H9 (cell line): ENCODE measurements around the gene SLC6A7. TPM values are rescaled to one million over a fixed set of nuclear protein-coding genes. Genes with fewer than 3 reads are reported as not detected.
A peak's percentile ranks its signal among the peaks of the same experiment; 100 is the strongest.

Experiments
- DNase-seq: peaks from one replicate; pipeline ENCODE4 v3.0.0-alpha.2; 2017
- H2AFZ ChIP-seq: one replicate; pipeline ENCODE4 v1.6.1; 2013; ENCODE audit warnings: mild to moderate bottlenecking, low read length, control low read depth, moderate library complexity
- H2AK5ac ChIP-seq: 2 replicates; pipeline ENCODE4 v1.6.1; 2013; ENCODE audit warnings: low read length, control low read depth, mixed read lengths; ENCODE audit not compliant: insufficient read length
- H2BK120ac ChIP-seq: one replicate; pipeline ENCODE4 v1.6.1; 2013; ENCODE audit warnings: low read depth, mild to moderate bottlenecking, low read length, control low read depth, inconsistent platforms; ENCODE audit not compliant: poor library complexity, severe bottlenecking
- H2BK12ac ChIP-seq: 2 replicates; pipeline ENCODE4 v1.6.1; 2013; ENCODE audit warnings: low read length, control low read depth, mixed read lengths, low read depth; ENCODE audit not compliant: insufficient read length
- H2BK15ac ChIP-seq: 2 replicates; pipeline ENCODE4 v1.6.1; 2013; ENCODE audit warnings: low read depth, low read length, control low read depth
- H2BK20ac ChIP-seq: one replicate; pipeline ENCODE4 v1.6.1; 2013; ENCODE audit warnings: low read depth, mild to moderate bottlenecking, low read length, control low read depth, inconsistent platforms; ENCODE audit not compliant: poor library complexity, severe bottlenecking
- H2BK5ac ChIP-seq: 2 replicates; pipeline ENCODE4 v1.6.1; 2013; ENCODE audit warnings: low read length, control low read depth, mixed read lengths; ENCODE audit not compliant: insufficient read length
- H3K14ac ChIP-seq: 2 replicates; pipeline ENCODE4 v1.6.1; 2013; ENCODE audit warnings: low read length, control low read depth; ENCODE audit not compliant: insufficient read depth
- H3K18ac ChIP-seq: 2 replicates; pipeline ENCODE4 v1.6.1; 2013; ENCODE audit warnings: low read depth, mild to moderate bottlenecking, mixed read lengths, low read length, control low read depth; ENCODE audit not compliant: insufficient read length
- H3K23ac ChIP-seq: 2 replicates; pipeline ENCODE4 v1.6.1; 2013; ENCODE audit warnings: low read length, control low read depth, mixed read lengths, low read depth; ENCODE audit not compliant: insufficient read length
- H3K23me2 ChIP-seq: 2 replicates; pipeline ENCODE4 v1.6.1; 2013; ENCODE audit warnings: low read depth, mild to moderate bottlenecking, mixed read lengths, low read length, control low read depth; ENCODE audit not compliant: insufficient read length, poor library complexity, severe bottlenecking
- H3K27ac ChIP-seq: 2 replicates; pipeline ENCODE4 v1.5.1; 2013; ENCODE audit warnings: low read length, control low read depth, mixed read lengths, low read depth; ENCODE audit not compliant: insufficient read length
- H3K27me3 ChIP-seq: 2 replicates; pipeline ENCODE4 v1.6.1; 2013; ENCODE audit warnings: low read length, control low read depth, inconsistent platforms; ENCODE audit not compliant: insufficient read depth
- H3K4ac ChIP-seq: 2 replicates; pipeline ENCODE4 v1.6.1; 2013; ENCODE audit warnings: low read depth, mild to moderate bottlenecking, control low read depth, inconsistent platforms, low read length, moderate library complexity
- H3K4me1 ChIP-seq: 2 replicates; pipeline ENCODE4 v1.6.1; 2013; ENCODE audit warnings: low read length, control low read depth, inconsistent platforms; ENCODE audit not compliant: insufficient read depth
- H3K4me2 ChIP-seq: 2 replicates; pipeline ENCODE4 v1.6.1; 2013; ENCODE audit warnings: low read length, control low read depth, mixed read lengths; ENCODE audit not compliant: insufficient read length, insufficient read depth
- H3K56ac ChIP-seq: 2 replicates; pipeline ENCODE4 v1.6.1; 2013; ENCODE audit warnings: low read depth, mild to moderate bottlenecking, mixed read lengths, low read length, control low read depth; ENCODE audit not compliant: insufficient read length
- H3K79me1 ChIP-seq: 2 replicates; pipeline ENCODE4 v1.6.1; 2013; ENCODE audit warnings: low read depth, mild to moderate bottlenecking, moderate library complexity, low read length, control low read depth, inconsistent platforms; ENCODE audit not compliant: insufficient read depth, poor library complexity, severe bottlenecking
- H3K79me2 ChIP-seq: 2 replicates; pipeline ENCODE4 v1.6.1; 2013; ENCODE audit warnings: low read length, control low read depth, inconsistent platforms; ENCODE audit not compliant: insufficient read depth
- H3K9ac ChIP-seq: 2 replicates; pipeline ENCODE4 v1.6.1; 2013; ENCODE audit warnings: low read length, control low read depth, mixed read lengths; ENCODE audit not compliant: insufficient read length; ENCODE audit errors: extremely low read depth
- H3K9me3 ChIP-seq: one replicate; pipeline ENCODE4 v1.6.1; 2013; ENCODE audit warnings: low read depth, low read length, inconsistent platforms; ENCODE audit not compliant: control insufficient read depth
- H3T11ph ChIP-seq: one replicate; pipeline ENCODE4 v1.6.1; 2013; ENCODE audit warnings: mild to moderate bottlenecking, low read length, control low read depth, inconsistent platforms
- H4K20me1 ChIP-seq: one replicate; pipeline ENCODE4 v1.6.1; 2013; ENCODE audit not compliant: control insufficient read depth, insufficient read length, insufficient read depth
- H4K5ac ChIP-seq: 2 replicates; pipeline ENCODE4 v1.6.1; 2013; ENCODE audit warnings: low read depth, mild to moderate bottlenecking, mixed read lengths, low read length, control low read depth; ENCODE audit not compliant: insufficient read length
- H4K8ac ChIP-seq: replicated peaks from 2 replicates; pipeline ENCODE4 v1.6.1; 2013; ENCODE audit warnings: low read length, control low read depth, mixed read lengths, low read depth; ENCODE audit not compliant: insufficient read length
- H4K91ac ChIP-seq: 2 replicates; pipeline ENCODE4 v1.6.1; 2013; ENCODE audit warnings: low read depth, mild to moderate bottlenecking, moderate library complexity, mixed read lengths, low read length, control low read depth; ENCODE audit not compliant: insufficient read length
- H3K27ac Mint-ChIP-seq, 3 experiments: 2 replicates in 2 of 3; 3 replicates in 1 of 3; pipeline ENCODE4 v1.8.0; 2020 to 2021; ENCODE audit warnings: mixed read lengths in 3 of 3, mild to moderate bottlenecking in 1 of 3, moderate library complexity in 1 of 3
- H3K27me3 Mint-ChIP-seq: 2 replicates; pipeline ENCODE4 v1.8.0; 2021; ENCODE audit warnings: low read depth, mild to moderate bottlenecking, moderate library complexity, mixed read lengths
- H3K36me3 Mint-ChIP-seq, 3 experiments: 2 replicates in 2 of 3; 3 replicates in 1 of 3; pipeline ENCODE4 v1.8.0; 2020 to 2021; ENCODE audit warnings: low read depth in 3 of 3, mixed read lengths in 3 of 3; ENCODE audit not compliant: insufficient read depth in 1 of 3
- H3K4me1 Mint-ChIP-seq, 2 experiments: 2 replicates each; pipeline ENCODE4 v1.8.0; 2020; ENCODE audit warnings: mixed read lengths in 2 of 2
- H3K4me3 Mint-ChIP-seq, 2 experiments: 2 replicates in 1 of 2; 3 replicates in 1 of 2; pipeline ENCODE4 v1.8.0; 2020 to 2021; ENCODE audit warnings: mild to moderate bottlenecking in 2 of 2, mixed read lengths in 2 of 2, moderate library complexity in 1 of 2
- H3K9me3 Mint-ChIP-seq, 2 experiments: 2 replicates in 1 of 2; 3 replicates in 1 of 2; pipeline ENCODE4 v1.8.0; 2020; ENCODE audit warnings: mild to moderate bottlenecking in 2 of 2, mixed read lengths in 2 of 2, moderate library complexity in 1 of 2
- CTCF ChIP-seq: fragments of 200-600 bp; sonication (generic); conservative IDR thresholded peaks from 3 replicates; pipeline ENCODE4 v1.8.0; 2021; ENCODE audit warnings: antibody characterized with exemption, mild to moderate bottlenecking
- WGBS: extraction: QIAGEN DNeasy Blood & Tissue Kit; methylation state at CpG from one replicate; pipeline ENCODE4 v1.1.7; 2013; ENCODE audit warnings: missing lambda C conversion rate, low lambda C conversion rate, mixed read lengths; ENCODE audit not compliant: insufficient read length; ENCODE audit errors: extremely low coverage; 5-methylcytosine and 5-hydroxymethylcytosine counted together
- total RNA-seq: library from RNA; stranded (reverse); gene quantifications from 2 replicates; pipeline ENCODE4 v1.2.1, GENCODE V29; 2021

Gene SLC6A7
- total RNA-seq, 1 experiment from 2014 or later: not detected

- no peaks in the 10 kb centered on the region for H3K4me1 ChIP-seq
- peak overlapping the region in 2 of 3 experiments; percentile 48 to 51; a peak in 2 of 7 replicates for H3K27ac Mint-ChIP-seq
- H2BK15ac ChIP-seq: no peak overlapping the region
- no peak overlapping the region for H4K91ac ChIP-seq
- no peak overlapping the region for H3K14ac ChIP-seq
- no peaks in the 10 kb centered on the region for H3K23me2 ChIP-seq
- H3K18ac ChIP-seq: no peak overlapping the region
- H2BK5ac ChIP-seq: no peak overlapping the region
- H3K36me3 Mint-ChIP-seq: no peaks in the 10 kb centered on the region
- no peak overlapping the region for H3K9ac ChIP-seq
- H2AK5ac ChIP-seq: no peak overlapping the region
- H3K4me1 Mint-ChIP-seq: peaks cover 0 to 11% of the 10 kb centered on the region in 2 experiments; a peak in 3 of 4 replicates
- H4K20me1 ChIP-seq: no peaks in the 10 kb centered on the region
- H3K79me2 ChIP-seq: no peaks in the 10 kb centered on the region
- H3T11ph ChIP-seq: no peak overlapping the region
- TF ChIP-seq CTCF: no peak
- no peaks in the 10 kb centered on the region for H3K27me3 ChIP-seq
- no peak overlapping the region for H3K4me2 ChIP-seq
- H2BK20ac ChIP-seq: no peak overlapping the region
- H3K9me3 ChIP-seq: no peaks in the 10 kb centered on the region
- H2BK12ac ChIP-seq: no peak overlapping the region
- H3K56ac ChIP-seq: no peak overlapping the region
- H2BK120ac ChIP-seq: no peak overlapping the region
- H3K9me3 Mint-ChIP-seq: no peaks in the 10 kb centered on the region
- no peak overlapping the region for H4K5ac ChIP-seq
- no peak for DNase-seq
- H3K4ac ChIP-seq: no peak overlapping the region
- H3K4me3 Mint-ChIP-seq: no peak overlapping the region
- no CpG with 5 or more reads among the region's 8 CpGs for WGBS
- H3K27ac ChIP-seq: no peak overlapping the region
- H3K23ac ChIP-seq: no peak overlapping the region
- no peak overlapping the region for H4K8ac ChIP-seq
- peaks cover 12% of the 10 kb centered on the region for H3K27me3 Mint-ChIP-seq
- no peak overlapping the region for H2AFZ ChIP-seq
- H3K79me1 ChIP-seq: no peaks in the 10 kb centered on the region
These were observed 34.7 kb downstream of the SLC6A7 start for GRCh38 chr5:150224483-150225027.
